GM19099 (cell line): Measurements from ENCODE around the gene DDR2.

Source experiments
- POLR2A ChIP-seq: IDR thresholded peaks from 3 replicates; pipeline ENCODE4 v1.6.1; 2011; ENCODE audit warnings: low read depth; ENCODE audit not compliant: insufficient read length; ENCODE audit errors: extremely low read depth

The DDR2 gene

GRCh38 chr1:162660574-162660973 is 28.3 kb downstream of the DDR2 start:
- TF ChIP-seq POLR2A = no peak

- no peak for TF ChIP-seq POLR2A
These were observed 29.1 kb downstream of the DDR2 start for GRCh38 chr1:162661336-162661735.

- TF ChIP-seq POLR2A = no peak
These were observed 29.7 kb downstream of the DDR2 start for GRCh38 chr1:162662013-162662412.

GRCh38 chr1:162663086-162663485 is 30.8 kb downstream of the DDR2 start:
- TF ChIP-seq POLR2A = no peak

GRCh38 chr1:162663589-162664106 is 31.4 kb downstream of the DDR2 start:
- no peak for TF ChIP-seq POLR2A

- TF ChIP-seq POLR2A = no peak
These were observed 33.9 kb downstream of the DDR2 start for GRCh38 chr1:162666006-162666645.

- TF ChIP-seq POLR2A = no peak
These were observed 35.3 kb downstream of the DDR2 start for GRCh38 chr1:162667381-162668080.

GRCh38 chr1:162670928-162671663 is 38.8 kb downstream of the DDR2 start:
- TF ChIP-seq POLR2A = no peak

- TF ChIP-seq POLR2A = no peak
These were observed 39.6 kb downstream of the DDR2 start for GRCh38 chr1:162671664-162672410.

GRCh38 chr1:162672622-162673260 is 40.5 kb downstream of the DDR2 start:
- no peak for TF ChIP-seq POLR2A

GRCh38 chr1:162674034-162674608 is 41.9 kb downstream of the DDR2 start:
- TF ChIP-seq POLR2A = no peak

- no peak for TF ChIP-seq POLR2A
These were observed 43.8 kb downstream of the DDR2 start for GRCh38 chr1:162676087-162676486.

- TF ChIP-seq POLR2A = no peak
These were observed 44.5 kb downstream of the DDR2 start for GRCh38 chr1:162676750-162677149.
